MCF 10A (cell line): ENCODE data around the gene NEK6. TPM values are rescaled to one million over a fixed set of nuclear protein-coding genes. Genes with fewer than 3 reads are reported as not detected.

Source experiments
- BruUV-seq: library from RNA; stranded (reverse); fragments of 400-500 nt; replicated peaks from 2 replicates; lab custom pipeline; 2021; lab: Mats Ljungman, UMichigan
- CTCF ChIA-PET: fragments of 300-600 bp; sonication (Branson Sonifier 250); formaldehyde crosslinking; extraction: SDS; loops from one replicate; lab custom pipeline; 2021; ENCODE audit warnings: antibody characterized with exemption, inconsistent platforms; lab: Yijun Ruan, JAX
- POLR2A ChIA-PET: fragments of 300-600, 350-650 bp; sonication (Branson Sonifier 250); formaldehyde crosslinking; extraction: SDS; loops from one replicate; lab custom pipeline; 2020; ENCODE audit warnings: antibody characterized with exemption, inconsistent platforms; lab: Yijun Ruan, JAX
- DNase-seq: peaks from one replicate; pipeline ENCODE4 v3.0.0-alpha.2; 2018; ENCODE audit not compliant: unreplicated experiment
- H3K27ac Mint-ChIP-seq: one replicate; pipeline ENCODE4 v1.8.0; 2022; ENCODE audit warnings: mild to moderate bottlenecking, low read depth, mixed read lengths; ENCODE audit not compliant: unreplicated experiment
- H3K27me3 Mint-ChIP-seq: one replicate; pipeline ENCODE4 v1.8.0; 2022; ENCODE audit warnings: mixed read lengths; ENCODE audit not compliant: insufficient read depth, unreplicated experiment
- H3K36me3 Mint-ChIP-seq: one replicate; pipeline ENCODE4 v1.8.0; 2022; ENCODE audit warnings: mild to moderate bottlenecking, moderate library complexity, mixed read lengths; ENCODE audit not compliant: insufficient read depth, unreplicated experiment
- H3K4me1 Mint-ChIP-seq: one replicate; pipeline ENCODE4 v1.8.0; 2022; ENCODE audit warnings: mixed read lengths; ENCODE audit not compliant: insufficient read depth, unreplicated experiment
- H3K4me3 Mint-ChIP-seq: one replicate; pipeline ENCODE4 v1.8.0; 2022; ENCODE audit warnings: mild to moderate bottlenecking, moderate library complexity, mixed read lengths; ENCODE audit not compliant: unreplicated experiment
- H3K9me3 Mint-ChIP-seq: one replicate; pipeline ENCODE4 v1.8.0; 2022; ENCODE audit warnings: mixed read lengths; ENCODE audit not compliant: unreplicated experiment
- CTCF ChIP-seq: fragments of 200-600 bp; IDR thresholded peaks from one replicate; pipeline ENCODE4 v1.8.0; 2022; ENCODE audit warnings: antibody characterized with exemption, mild to moderate bottlenecking; ENCODE audit not compliant: unreplicated experiment
- intact Hi-C: fragments of 100-400 bp; cut with micrococcal nuclease; formaldehyde crosslinking; loops from 2 replicates; pipeline ENCODE4 v1.14.1; 2022
- total RNA-seq: library from RNA; stranded (reverse); gene quantifications from 2 replicates; pipeline ENCODE4 v1.2.3, GENCODE V29; 2022

The NEK6 gene
- total RNA-seq, 1 experiment from 2014 or later, result 27.5 TPM

- peaks cover 13% of the 10 kb centered on the region for H3K4me1 Mint-ChIP-seq
Measured at GRCh38 chr9:124311283-124311682, 53.5 kb downstream of the NEK6 start.

GRCh38 chr9:124312290-124313265, 54.8 kb downstream of the NEK6 start:
- no peaks in the 10 kb centered on the region for H3K27me3 Mint-ChIP-seq

More at GRCh38 chr9:124311283-124311682, 53.5 kb downstream of the NEK6 start:
- Mint-ChIP-seq H3K27ac (no peak overlapping the region), H3K27me3 (no peaks in the 10 kb centered on the region), H3K36me3 (peaks cover 25% of the 10 kb centered on the region), H3K9me3 (no peaks in the 10 kb centered on the region), H3K4me3 (no peak overlapping the region)
- POLR2A ChIA-PET, result no interaction called here
- BruUV-seq, result no TSS peak
- intact Hi-C loops, result no loop called here
- DNase-seq, result no peak
- no peak for TF ChIP-seq CTCF
- CTCF ChIA-PET, result interaction anchor here (1.8 kb wide), 1 partner anchor 9 kb away, joined by 11 read pairs; no protein-coding TSS in a partner anchor

GRCh38 chr9:124313940-124314339, 56.2 kb downstream of the NEK6 start:
- TF ChIP-seq CTCF, result no peak

More at GRCh38 chr9:124312290-124313265, 54.8 kb downstream of the NEK6 start:
- POLR2A ChIA-PET, result no interaction called here
- intact Hi-C loops, result no loop called here
- Mint-ChIP-seq H3K4me3 (no peak overlapping the region), H3K4me1 (peaks cover 6% of the 10 kb centered on the region), H3K9me3 (no peaks in the 10 kb centered on the region), H3K36me3 (peaks cover 29% of the 10 kb centered on the region), H3K27ac (no peak overlapping the region)
- TF ChIP-seq CTCF, result no peak
- DNase-seq, result no peak
- CTCF ChIA-PET, result interaction anchor here (1.8 kb wide), 1 partner anchor 8 kb away, joined by 11 read pairs; no protein-coding TSS in a partner anchor
- BruUV-seq, result no TSS peak

GRCh38 chr9:124315882-124316281, 58.1 kb downstream of the NEK6 start:
- Mint-ChIP-seq H3K9me3 (no peaks in the 10 kb centered on the region), H3K36me3 (peaks cover 32% of the 10 kb centered on the region), H3K4me3 (no peak overlapping the region), H3K27me3 (no peaks in the 10 kb centered on the region), H3K4me1 (no peaks in the 10 kb centered on the region), H3K27ac (no peak overlapping the region)
- BruUV-seq, result no TSS peak
- POLR2A ChIA-PET, result no interaction called here
- intact Hi-C loops, result no loop called here
- no peak for TF ChIP-seq CTCF
- no peak for DNase-seq
- CTCF ChIA-PET, result no interaction called here

More at GRCh38 chr9:124313940-124314339, 56.2 kb downstream of the NEK6 start:
- no peaks in the 10 kb centered on the region for H3K27me3 Mint-ChIP-seq
- ChIA-PET CTCF (interaction anchor here (0.6 kb wide), 1 partner anchor 8 kb away, joined by 3 read pairs; no protein-coding TSS in a partner anchor), POLR2A (no interaction called here)
- H3K36me3 Mint-ChIP-seq, result peaks cover 27% of the 10 kb centered on the region
- intact Hi-C loops, result no loop called here
- BruUV-seq, result no TSS peak
- no peak for DNase-seq
- peaks cover 6% of the 10 kb centered on the region for H3K4me1 Mint-ChIP-seq
- H3K9me3 Mint-ChIP-seq, result no peaks in the 10 kb centered on the region
- no peak overlapping the region for H3K27ac Mint-ChIP-seq
- no peak overlapping the region for H3K4me3 Mint-ChIP-seq
